ENCODE data around the gene FAM174C.

DNA sequence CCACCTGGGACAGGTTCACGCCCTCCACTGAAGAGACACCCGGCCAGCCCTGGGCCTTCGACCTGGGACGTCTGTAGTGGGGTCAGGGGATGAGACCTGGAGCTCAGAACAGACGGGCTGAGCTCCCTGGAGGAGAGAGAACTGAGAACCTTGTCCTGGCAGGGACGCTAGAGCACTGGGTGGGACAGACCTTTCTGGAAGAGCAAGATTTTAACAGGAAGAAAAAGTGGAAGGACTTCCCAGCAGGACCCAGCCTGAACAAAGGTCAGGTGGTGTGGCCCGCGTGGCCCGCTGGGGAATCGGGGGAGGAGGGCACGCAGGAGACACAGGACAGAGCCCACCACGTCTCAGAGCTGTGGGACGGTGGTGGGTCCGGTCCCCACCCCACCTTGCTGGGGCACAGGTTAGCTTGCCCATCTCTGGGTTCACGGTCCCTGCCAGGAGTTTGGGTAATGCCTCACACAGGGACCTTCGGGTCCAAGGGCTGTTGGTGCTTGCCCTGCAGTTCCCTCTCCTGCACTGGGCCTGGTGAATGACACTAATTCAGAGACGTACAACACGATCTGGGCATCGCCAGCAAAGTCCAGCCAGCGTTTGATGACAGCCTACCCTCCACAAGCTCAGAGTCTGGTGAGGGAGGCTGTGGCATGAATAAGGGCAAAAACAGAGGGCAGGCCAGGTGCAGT lies 9.1 kb downstream of the FAM174C start:
- TF ChIP-seq YY1 (IDR thresholded peaks at IDR 0.05): peak; percentile 32
- TF ChIP-seq TAF1 (conservative IDR thresholded peaks at IDR 0.05): no peak
- TF ChIP-seq, protein P1, sequence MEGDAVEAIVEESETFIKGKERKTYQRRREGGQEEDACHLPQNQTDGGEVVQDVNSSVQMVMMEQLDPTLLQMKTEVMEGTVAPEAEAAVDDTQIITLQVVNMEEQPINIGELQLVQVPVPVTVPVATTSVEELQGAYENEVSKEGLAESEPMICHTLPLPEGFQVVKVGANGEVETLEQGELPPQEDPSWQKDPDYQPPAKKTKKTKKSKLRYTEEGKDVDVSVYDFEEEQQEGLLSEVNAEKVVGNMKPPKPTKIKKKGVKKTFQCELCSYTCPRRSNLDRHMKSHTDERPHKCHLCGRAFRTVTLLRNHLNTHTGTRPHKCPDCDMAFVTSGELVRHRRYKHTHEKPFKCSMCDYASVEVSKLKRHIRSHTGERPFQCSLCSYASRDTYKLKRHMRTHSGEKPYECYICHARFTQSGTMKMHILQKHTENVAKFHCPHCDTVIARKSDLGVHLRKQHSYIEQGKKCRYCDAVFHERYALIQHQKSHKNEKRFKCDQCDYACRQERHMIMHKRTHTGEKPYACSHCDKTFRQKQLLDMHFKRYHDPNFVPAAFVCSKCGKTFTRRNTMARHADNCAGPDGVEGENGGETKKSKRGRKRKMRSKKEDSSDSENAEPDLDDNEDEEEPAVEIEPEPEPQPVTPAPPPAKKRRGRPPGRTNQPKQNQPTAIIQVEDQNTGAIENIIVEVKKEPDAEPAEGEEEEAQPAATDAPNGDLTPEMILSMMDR (IDR thresholded peaks at IDR 0.05; ENCODE audit: low read depth, low read length, missing input control): no peak
- TF ChIP-seq, protein P2, sequence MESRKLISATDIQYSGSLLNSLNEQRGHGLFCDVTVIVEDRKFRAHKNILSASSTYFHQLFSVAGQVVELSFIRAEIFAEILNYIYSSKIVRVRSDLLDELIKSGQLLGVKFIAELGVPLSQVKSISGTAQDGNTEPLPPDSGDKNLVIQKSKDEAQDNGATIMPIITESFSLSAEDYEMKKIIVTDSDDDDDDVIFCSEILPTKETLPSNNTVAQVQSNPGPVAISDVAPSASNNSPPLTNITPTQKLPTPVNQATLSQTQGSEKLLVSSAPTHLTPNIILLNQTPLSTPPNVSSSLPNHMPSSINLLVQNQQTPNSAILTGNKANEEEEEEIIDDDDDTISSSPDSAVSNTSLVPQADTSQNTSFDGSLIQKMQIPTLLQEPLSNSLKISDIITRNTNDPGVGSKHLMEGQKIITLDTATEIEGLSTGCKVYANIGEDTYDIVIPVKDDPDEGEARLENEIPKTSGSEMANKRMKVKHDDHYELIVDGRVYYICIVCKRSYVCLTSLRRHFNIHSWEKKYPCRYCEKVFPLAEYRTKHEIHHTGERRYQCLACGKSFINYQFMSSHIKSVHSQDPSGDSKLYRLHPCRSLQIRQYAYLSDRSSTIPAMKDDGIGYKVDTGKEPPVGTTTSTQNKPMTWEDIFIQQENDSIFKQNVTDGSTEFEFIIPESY (IDR thresholded peaks at IDR 0.05): no peak
- TF ChIP-seq SP1 (IDR thresholded peaks at IDR 0.05): peak; percentile 72
- TF ChIP-seq, protein P3, sequence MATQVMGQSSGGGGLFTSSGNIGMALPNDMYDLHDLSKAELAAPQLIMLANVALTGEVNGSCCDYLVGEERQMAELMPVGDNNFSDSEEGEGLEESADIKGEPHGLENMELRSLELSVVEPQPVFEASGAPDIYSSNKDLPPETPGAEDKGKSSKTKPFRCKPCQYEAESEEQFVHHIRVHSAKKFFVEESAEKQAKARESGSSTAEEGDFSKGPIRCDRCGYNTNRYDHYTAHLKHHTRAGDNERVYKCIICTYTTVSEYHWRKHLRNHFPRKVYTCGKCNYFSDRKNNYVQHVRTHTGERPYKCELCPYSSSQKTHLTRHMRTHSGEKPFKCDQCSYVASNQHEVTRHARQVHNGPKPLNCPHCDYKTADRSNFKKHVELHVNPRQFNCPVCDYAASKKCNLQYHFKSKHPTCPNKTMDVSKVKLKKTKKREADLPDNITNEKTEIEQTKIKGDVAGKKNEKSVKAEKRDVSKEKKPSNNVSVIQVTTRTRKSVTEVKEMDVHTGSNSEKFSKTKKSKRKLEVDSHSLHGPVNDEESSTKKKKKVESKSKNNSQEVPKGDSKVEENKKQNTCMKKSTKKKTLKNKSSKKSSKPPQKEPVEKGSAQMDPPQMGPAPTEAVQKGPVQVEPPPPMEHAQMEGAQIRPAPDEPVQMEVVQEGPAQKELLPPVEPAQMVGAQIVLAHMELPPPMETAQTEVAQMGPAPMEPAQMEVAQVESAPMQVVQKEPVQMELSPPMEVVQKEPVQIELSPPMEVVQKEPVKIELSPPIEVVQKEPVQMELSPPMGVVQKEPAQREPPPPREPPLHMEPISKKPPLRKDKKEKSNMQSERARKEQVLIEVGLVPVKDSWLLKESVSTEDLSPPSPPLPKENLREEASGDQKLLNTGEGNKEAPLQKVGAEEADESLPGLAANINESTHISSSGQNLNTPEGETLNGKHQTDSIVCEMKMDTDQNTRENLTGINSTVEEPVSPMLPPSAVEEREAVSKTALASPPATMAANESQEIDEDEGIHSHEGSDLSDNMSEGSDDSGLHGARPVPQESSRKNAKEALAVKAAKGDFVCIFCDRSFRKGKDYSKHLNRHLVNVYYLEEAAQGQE (IDR thresholded peaks at IDR 0.05): peak; percentile 11
- TF ChIP-seq, protein P4, sequence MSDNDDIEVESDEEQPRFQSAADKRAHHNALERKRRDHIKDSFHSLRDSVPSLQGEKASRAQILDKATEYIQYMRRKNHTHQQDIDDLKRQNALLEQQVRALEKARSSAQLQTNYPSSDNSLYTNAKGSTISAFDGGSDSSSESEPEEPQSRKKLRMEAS (IDR thresholded peaks at IDR 0.05): peak; percentile 75
- TF ChIP-seq JUND (IDR thresholded peaks at IDR 0.05): no peak

Measured in liver (tissue), 3 donors.